Measurements from ENCODE around the gene C5. TPM values are rescaled to one million over a fixed set of nuclear protein-coding genes. Genes with fewer than 3 reads are reported as not detected.

Gene C5
- total RNA-seq, result 8.2 and 10.9 TPM in 2 replicates

DNA sequence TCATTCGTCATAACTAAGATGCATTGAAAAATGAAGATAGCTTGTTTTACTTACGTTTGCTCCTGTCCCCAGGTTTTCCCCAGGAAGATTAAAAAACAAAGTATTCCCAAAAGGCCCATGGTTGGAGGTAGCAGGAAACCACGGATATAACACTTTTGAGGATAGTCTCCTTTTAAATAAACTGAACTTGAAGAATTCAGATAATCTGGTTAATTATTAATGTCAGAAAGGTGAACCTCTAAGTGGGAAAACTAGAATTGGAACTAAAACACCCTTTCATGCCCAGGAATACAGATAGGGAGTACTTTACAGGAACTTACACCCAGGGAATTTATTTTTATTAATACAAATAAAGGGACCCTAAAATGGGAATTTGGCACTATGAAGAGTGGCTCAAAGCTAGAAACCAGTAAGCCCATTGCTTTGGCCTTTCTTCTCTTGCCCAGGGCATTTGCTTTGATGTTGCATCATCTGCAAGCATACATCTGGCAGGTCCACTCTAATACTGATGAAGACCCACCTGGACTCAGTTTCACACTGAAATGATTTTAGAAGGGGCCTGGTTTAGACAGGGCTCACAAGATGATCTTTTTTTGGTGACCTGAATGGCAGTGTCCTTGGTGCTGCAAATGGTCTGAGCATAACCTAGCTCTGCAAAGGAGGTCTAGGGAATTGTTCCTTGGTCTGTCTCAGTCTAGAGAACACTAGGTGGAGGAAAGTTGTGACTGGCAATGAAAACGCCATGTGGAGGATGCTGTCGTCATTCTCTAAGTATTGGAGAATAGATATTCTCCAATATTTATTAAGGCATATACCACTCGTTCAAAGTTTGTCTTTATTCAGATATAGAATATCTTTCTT is at the start of gene C5:
Gene C5, minus strand, starts transcription at position 148 of the 861 bp plus-strand sequence. Its CDS starts 29 bp downstream, at position 119.

DNA sequence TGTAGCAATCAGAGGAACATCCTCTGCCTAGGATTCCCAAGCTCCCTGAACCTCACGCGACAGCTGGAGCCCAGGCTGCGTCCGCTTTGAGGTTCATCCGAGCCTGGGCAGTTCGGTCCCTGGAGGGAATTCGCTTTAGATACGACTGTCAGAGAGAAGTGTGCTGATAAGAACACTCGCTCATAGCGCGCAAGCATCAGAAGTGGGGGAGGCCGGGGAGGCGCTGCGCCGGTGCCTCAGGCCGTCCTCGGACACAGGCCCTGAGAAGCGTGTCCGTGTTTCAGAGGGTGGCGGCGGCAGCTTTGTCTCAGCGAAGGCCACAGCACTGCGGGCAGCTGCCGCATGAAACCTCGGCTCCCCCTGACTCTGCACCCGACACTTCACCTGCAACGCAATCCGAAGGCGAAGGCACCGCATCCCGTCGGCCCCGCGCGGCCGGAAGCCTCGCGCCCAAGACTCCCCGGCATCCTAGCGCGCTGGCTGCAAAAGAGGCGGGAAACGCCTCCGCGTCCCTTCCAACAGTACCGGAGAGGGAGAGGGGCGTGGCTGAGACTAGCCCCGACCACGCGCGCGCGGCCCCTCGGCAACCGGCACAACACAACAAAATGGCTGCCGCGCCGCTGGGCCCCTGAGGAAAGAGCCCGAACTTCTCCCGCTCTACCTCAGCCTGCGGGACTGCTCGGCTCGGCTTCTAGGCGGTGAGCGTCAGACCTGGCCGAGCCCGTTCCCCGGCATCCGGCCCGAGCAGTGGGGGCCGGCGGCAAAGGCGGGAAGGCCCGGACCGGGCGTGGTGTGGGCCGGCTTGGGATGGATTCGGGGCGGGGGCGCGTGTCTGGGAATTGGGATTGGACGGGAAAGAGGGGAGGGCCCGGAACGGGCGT is 24.5 kb upstream of the C5 start, which contains the start of gene CNTRL:
Gene CNTRL, plus strand, starts transcription at position 586 of the 881 bp plus-strand sequence. CDS start 13,372 bp downstream, outside the sequence.

DNA sequence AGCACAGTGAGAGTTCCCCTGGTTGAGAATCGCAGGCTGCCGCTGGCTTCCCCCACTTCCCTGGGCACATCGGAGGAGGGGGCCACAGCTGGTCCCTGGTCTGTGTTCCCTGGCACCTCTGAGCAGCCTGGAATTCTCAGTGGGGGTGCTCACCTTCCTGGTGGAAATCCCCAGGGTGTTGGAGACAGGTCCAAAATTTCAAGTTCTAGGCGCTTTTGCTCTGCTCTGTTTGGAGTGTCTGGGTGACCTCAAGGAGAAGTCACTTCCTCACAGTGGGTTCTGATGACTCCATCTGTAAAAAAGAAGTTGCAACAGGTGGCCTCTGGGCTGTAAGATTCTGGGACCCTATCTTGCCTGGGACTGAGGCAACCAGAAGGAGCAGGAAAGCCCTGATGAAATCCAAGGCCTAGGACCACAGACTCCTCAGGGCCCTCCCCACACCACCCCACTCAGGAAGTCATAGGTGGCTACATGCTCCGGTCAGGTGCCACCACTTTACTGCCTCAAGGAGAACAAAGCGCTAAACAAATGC is 123.6 kb downstream of the C5 start, which contains the start of gene TRAF1:
Gene TRAF1, minus strand, starts transcription at position 400 of the 532 bp plus-strand sequence. CDS start 721 bp downstream, outside the sequence.

Other genes starting within 250 kb of the C5 start
- 21.5 and 29.2 TPM in 2 replicates for gene PSMD5, start 207.4 kb downstream of the C5 start, total RNA-seq
- gene PHF19, start 173.1 kb downstream of the C5 start, total RNA-seq, result 36.1 and 38.3 TPM in 2 replicates
- gene TRAF1, start 123.5 kb downstream of the C5 start, total RNA-seq, result 11.9 and 56.1 TPM in 2 replicates
- gene CNTRL, start 24.7 kb upstream of the C5 start, total RNA-seq, result 7.4 and 9.1 TPM in 2 replicates
- 22.1 and 33.8 TPM in 2 replicates for gene RAB14, start 151.6 kb upstream of the C5 start, total RNA-seq
- 259 and 421 TPM in 2 replicates for gene GSN, start 217.9 kb upstream of the C5 start, total RNA-seq

All from aortic smooth muscle cell (primary cell).